ENCODE data around the gene HESX1. TPM values are rescaled to one million over a fixed set of nuclear protein-coding genes. Genes with fewer than 3 reads are reported as not detected.

The HESX1 gene
- under 1 TPM; 0.37 to 0.68 TPM for total RNA-seq

GRCh38 chr3:57199895-57200297 is at the start of gene HESX1:
Gene HESX1, minus strand, starts transcription at chr3:57199978. Its CDS starts 60 bp downstream, at chr3:57199918.
- Mint-ChIP-seq H3K27me3 (ENCODE audit: low read depth) (peaks cover 4% of the 10 kb centered on the region), H3K36me3 (ENCODE audit: low read depth) (no peaks in the 10 kb centered on the region), H3K4me3 (no peak within 1 kb of the TSS), H3K9me3 (ENCODE audit: insufficient read depth) (no peaks in the 10 kb centered on the region), H3K4me1 (ENCODE audit: low read depth) (no peaks in the 10 kb centered on the region), H3K27ac (no peak within 1 kb of the TSS)
- CTCF ChIA-PET: no interaction called here
- ATAC-seq (no peak), DNase-seq (no peak)
- POLR2A ChIA-PET: no interaction called here

GRCh38 chr3:57244946-57245345 is 45.2 kb upstream of the HESX1 start:
- Mint-ChIP-seq H3K36me3 (ENCODE audit: low read depth) (peaks cover 39% of the 10 kb centered on the region), H3K27ac (no peak overlapping the region), H3K4me3 (no peak overlapping the region), H3K27me3 (ENCODE audit: low read depth) (no peaks in the 10 kb centered on the region), H3K4me1 (ENCODE audit: low read depth) (no peaks in the 10 kb centered on the region), H3K9me3 (ENCODE audit: insufficient read depth) (no peaks in the 10 kb centered on the region)
- no peak for DNase-seq
- CTCF ChIA-PET: interaction anchor here (1.8 kb wide), 1 partner anchor 18 kb away, joined by 4 read pairs; the partner anchor contains the start of gene APPL1
- POLR2A ChIA-PET: no interaction called here
- ATAC-seq: no peak

- Mint-ChIP-seq H3K27me3 (ENCODE audit: low read depth) (no peaks in the 10 kb centered on the region), H3K4me3 (no peak overlapping the region), H3K9me3 (ENCODE audit: insufficient read depth) (no peaks in the 10 kb centered on the region), H3K27ac (no peak overlapping the region), H3K36me3 (ENCODE audit: low read depth) (peaks cover 24% of the 10 kb centered on the region), H3K4me1 (ENCODE audit: low read depth) (peaks cover 10% of the 10 kb centered on the region)
- no peak for ATAC-seq
- no peak for DNase-seq
- ChIA-PET POLR2A (no interaction called here), CTCF (no interaction called here)
Measured at GRCh38 chr3:57234613-57235575, 35.1 kb upstream of the HESX1 start.

- CTCF ChIA-PET: interaction anchor here (1.0 kb wide), 1 partner anchor 164 kb away, joined by 4 read pairs; no protein-coding TSS in a partner anchor
- POLR2A ChIA-PET: no interaction called here
- Mint-ChIP-seq H3K4me1 (ENCODE audit: low read depth) (peaks cover 19% of the 10 kb centered on the region), H3K27ac (no peak overlapping the region), H3K27me3 (ENCODE audit: low read depth) (no peaks in the 10 kb centered on the region), H3K36me3 (ENCODE audit: low read depth) (peaks cover 15% of the 10 kb centered on the region), H3K4me3 (no peak overlapping the region), H3K9me3 (ENCODE audit: insufficient read depth) (no peaks in the 10 kb centered on the region)
- ATAC-seq (no peak), DNase-seq (no peak)
Measured at GRCh38 chr3:57233799-57234198, 34.0 kb upstream of the HESX1 start.

GRCh38 chr3:57230006-57230405 is 30.2 kb upstream of the HESX1 start:
- H3K36me3 Mint-ChIP-seq (ENCODE audit: low read depth): peaks cover 3% of the 10 kb centered on the region
- H3K4me1 Mint-ChIP-seq (ENCODE audit: low read depth): peaks cover 32% of the 10 kb centered on the region
- DNase-seq (no peak), ATAC-seq (no peak)
- no peak overlapping the region for H3K4me3 Mint-ChIP-seq
- ChIA-PET CTCF (no interaction called here), POLR2A (no interaction called here)
- H3K27ac Mint-ChIP-seq: no peak overlapping the region
- no peaks in the 10 kb centered on the region for H3K9me3 Mint-ChIP-seq (ENCODE audit: insufficient read depth)
- no peaks in the 10 kb centered on the region for H3K27me3 Mint-ChIP-seq (ENCODE audit: low read depth)

- H3K27ac Mint-ChIP-seq: peak overlapping the region; percentile 80
- peaks cover 35% of the 10 kb centered on the region for H3K4me1 Mint-ChIP-seq (ENCODE audit: low read depth)
- H3K36me3 Mint-ChIP-seq (ENCODE audit: low read depth): peaks cover 3% of the 10 kb centered on the region
- POLR2A ChIA-PET: interaction anchor here (1.0 to 1.2 kb wide), 2 partner anchors 329 to 369 kb away, joined by 3 to 5 read pairs; partner anchors contain the start of gene ARF4
- no peaks in the 10 kb centered on the region for H3K27me3 Mint-ChIP-seq (ENCODE audit: low read depth)
- H3K9me3 Mint-ChIP-seq (ENCODE audit: insufficient read depth): no peaks in the 10 kb centered on the region
- ATAC-seq: peak; percentile 68
- CTCF ChIA-PET: interaction anchor here (1.2 to 4.4 kb wide), 4 partner anchors 18 to 170 kb away, joined by 3 to 22 read pairs (median 4); no protein-coding TSS in a partner anchor
- DNase-seq: peak; percentile 63
- H3K4me3 Mint-ChIP-seq: peak overlapping the region; percentile 86
Measured at GRCh38 chr3:57227930-57228751, 28.4 kb upstream of the HESX1 start.

GRCh38 chr3:57227204-57227929 is 27.6 kb upstream of the HESX1 start, which contains the start of gene APPL1:
Gene APPL1, plus strand, starts transcription at chr3:57227729. Its CDS starts 155 bp downstream, at chr3:57227884.
- Mint-ChIP-seq H3K36me3 (ENCODE audit: low read depth) (peaks cover 2% of the 10 kb centered on the region), H3K27ac (peak within 1 kb of the TSS; percentile 80), H3K27me3 (ENCODE audit: low read depth) (no peaks in the 10 kb centered on the region), H3K4me1 (ENCODE audit: low read depth) (peaks cover 33% of the 10 kb centered on the region), H3K9me3 (ENCODE audit: insufficient read depth) (no peaks in the 10 kb centered on the region), H3K4me3 (peak within 1 kb of the TSS; percentile 86)
- DNase-seq (peak; percentile 90), ATAC-seq (peak; percentile 97)
- ChIA-PET POLR2A (interaction anchor here (1.0 to 1.2 kb wide), 2 partner anchors 330 to 370 kb away, joined by 3 to 5 read pairs; partner anchors contain the start of gene ARF4), CTCF (interaction anchor here (1.2 to 4.4 kb wide), 3 partner anchors 18 to 128 kb away, joined by 3 to 22 read pairs (median 4); no protein-coding TSS in a partner anchor)

- ATAC-seq (no peak), DNase-seq (no peak)
- ChIA-PET CTCF (interaction anchor here (4.4 kb wide), 1 partner anchor 56 kb away, joined by 22 read pairs; no protein-coding TSS in a partner anchor), POLR2A (no interaction called here)
- no peaks in the 10 kb centered on the region for H3K36me3 Mint-ChIP-seq (ENCODE audit: low read depth)
- H3K27ac Mint-ChIP-seq: no peak overlapping the region
- peaks cover 30% of the 10 kb centered on the region for H3K4me1 Mint-ChIP-seq (ENCODE audit: low read depth)
- no peak overlapping the region for H3K4me3 Mint-ChIP-seq
- no peaks in the 10 kb centered on the region for H3K9me3 Mint-ChIP-seq (ENCODE audit: insufficient read depth)
- H3K27me3 Mint-ChIP-seq (ENCODE audit: low read depth): no peaks in the 10 kb centered on the region
Measured at GRCh38 chr3:57226176-57226575, 26.4 kb upstream of the HESX1 start.

- DNase-seq: no peak
- CTCF ChIA-PET: interaction anchor here (0.9 to 4.4 kb wide), 2 partner anchors 28 to 55 kb away, joined by 3 to 22 read pairs; no protein-coding TSS in a partner anchor
- ATAC-seq: no peak
- no peaks in the 10 kb centered on the region for H3K9me3 Mint-ChIP-seq (ENCODE audit: insufficient read depth)
- POLR2A ChIA-PET: no interaction called here
- no peaks in the 10 kb centered on the region for H3K36me3 Mint-ChIP-seq (ENCODE audit: low read depth)
- H3K4me1 Mint-ChIP-seq (ENCODE audit: low read depth): peaks cover 26% of the 10 kb centered on the region
- no peaks in the 10 kb centered on the region for H3K27me3 Mint-ChIP-seq (ENCODE audit: low read depth)
- H3K4me3 Mint-ChIP-seq: no peak overlapping the region
- no peak overlapping the region for H3K27ac Mint-ChIP-seq
Measured at GRCh38 chr3:57224856-57225255, 25.1 kb upstream of the HESX1 start.

GRCh38 chr3:57221883-57222282 is 22.1 kb upstream of the HESX1 start:
- no peak overlapping the region for H3K4me3 Mint-ChIP-seq
- ATAC-seq: no peak
- H3K36me3 Mint-ChIP-seq (ENCODE audit: low read depth): no peaks in the 10 kb centered on the region
- H3K4me1 Mint-ChIP-seq (ENCODE audit: low read depth): peaks cover 10% of the 10 kb centered on the region
- POLR2A ChIA-PET: no interaction called here
- CTCF ChIA-PET: no interaction called here
- H3K27me3 Mint-ChIP-seq (ENCODE audit: low read depth): peaks cover 5% of the 10 kb centered on the region
- no peak overlapping the region for H3K27ac Mint-ChIP-seq
- no peak for DNase-seq
- no peaks in the 10 kb centered on the region for H3K9me3 Mint-ChIP-seq (ENCODE audit: insufficient read depth)

- ChIA-PET CTCF (no interaction called here), POLR2A (no interaction called here)
- DNase-seq (no peak), ATAC-seq (no peak)
- Mint-ChIP-seq H3K9me3 (ENCODE audit: insufficient read depth) (no peaks in the 10 kb centered on the region), H3K4me3 (no peak overlapping the region), H3K4me1 (ENCODE audit: low read depth) (no peaks in the 10 kb centered on the region), H3K27me3 (ENCODE audit: low read depth) (no peaks in the 10 kb centered on the region), H3K36me3 (ENCODE audit: low read depth) (no peaks in the 10 kb centered on the region), H3K27ac (no peak overlapping the region)
Measured at GRCh38 chr3:57206423-57206822, 6.6 kb upstream of the HESX1 start.

Measured in activated CD8-positive, alpha-beta T cell treated with anti-CD3 and anti-CD28 coated beads, Interleukin-2, amount 10 ng/mL, durations not matched to agents 7 days and 5 days (primary cell).